AML-193 (cell line): Measurements from ENCODE around the gene HSD17B12.

Source experiments
- DNase-seq, 2 experiments: peaks; one replicate each; lab custom pipeline; 2025; lab: John Stamatoyannopoulos, UW

HSD17B12 gene

DNA sequence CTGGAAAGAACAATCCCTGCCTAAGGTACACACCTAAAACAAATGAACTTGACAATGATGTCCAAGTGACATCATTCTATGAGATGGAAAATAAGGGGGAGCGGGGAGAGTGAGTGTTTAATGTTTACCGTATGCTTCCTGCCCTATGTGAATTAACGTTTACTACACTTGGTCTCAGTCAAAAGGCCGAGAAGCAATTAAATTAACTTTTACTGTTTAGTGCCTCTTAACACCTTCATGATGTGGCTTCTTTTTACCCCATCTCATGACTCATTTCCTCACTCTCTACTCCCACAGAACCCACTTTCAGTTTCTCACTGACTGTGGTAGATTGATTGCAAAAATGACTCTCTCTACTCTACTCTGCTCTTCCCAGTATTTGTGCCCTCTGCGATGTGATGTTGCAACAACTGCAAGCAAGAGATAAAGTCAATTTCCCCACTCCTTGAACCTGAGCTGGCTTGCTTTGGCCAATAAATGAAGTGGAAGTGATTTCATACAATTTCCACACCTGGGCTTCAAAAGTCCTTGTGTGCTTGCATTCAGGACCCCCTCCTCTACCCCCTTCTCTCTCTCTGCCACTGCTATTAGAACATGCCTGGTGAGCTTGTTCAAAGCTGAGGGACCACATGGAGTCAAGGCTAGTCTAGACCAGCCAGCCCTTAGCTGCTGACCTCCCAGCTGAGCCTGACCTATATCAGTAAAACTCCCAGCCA, 188.5 kb downstream of the HSD17B12 start:
- peak; percentile 92 to 97 for DNase-seq

DNA sequence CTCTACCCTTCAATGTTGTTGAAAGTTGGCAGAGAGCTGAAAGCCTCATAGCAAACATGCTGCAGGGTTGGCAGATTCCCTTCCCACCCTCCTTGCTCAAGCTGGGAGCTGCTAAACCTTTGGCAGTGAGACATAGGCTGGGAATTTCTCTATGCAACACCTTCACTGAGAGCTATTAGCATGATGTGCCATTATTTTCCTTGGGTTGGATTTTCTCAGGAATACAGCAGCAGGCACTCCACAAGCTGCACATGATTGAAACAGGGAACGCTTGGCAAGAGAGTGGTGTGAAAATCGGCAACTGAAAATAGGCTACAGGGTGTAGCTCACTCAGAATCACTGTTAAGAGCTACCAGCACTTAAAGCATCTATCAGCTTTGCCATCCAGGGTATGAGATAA, 190.5 kb downstream of the HSD17B12 start:
- DNase-seq: no peak

DNA sequence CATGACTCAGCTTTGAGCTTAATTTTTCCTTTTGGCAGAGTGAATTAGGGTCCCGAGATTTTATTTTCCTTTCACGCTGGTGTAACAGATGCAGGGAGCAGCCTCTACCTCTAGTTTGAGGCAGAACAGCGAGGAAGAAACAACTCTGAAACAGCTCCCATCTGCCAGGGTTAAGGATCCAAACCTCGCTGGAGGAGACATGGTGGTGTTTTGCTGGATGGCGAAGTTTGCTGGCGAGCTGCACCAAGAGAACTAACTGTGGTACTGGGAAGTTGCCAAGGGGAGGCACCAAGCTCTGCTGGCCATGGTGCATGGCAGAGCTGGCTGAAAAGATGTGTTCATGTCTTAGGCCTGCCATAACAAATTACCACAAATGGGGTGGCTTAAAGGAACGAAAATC, 192.5 kb downstream of the HSD17B12 start:
- no peak for DNase-seq

DNA sequence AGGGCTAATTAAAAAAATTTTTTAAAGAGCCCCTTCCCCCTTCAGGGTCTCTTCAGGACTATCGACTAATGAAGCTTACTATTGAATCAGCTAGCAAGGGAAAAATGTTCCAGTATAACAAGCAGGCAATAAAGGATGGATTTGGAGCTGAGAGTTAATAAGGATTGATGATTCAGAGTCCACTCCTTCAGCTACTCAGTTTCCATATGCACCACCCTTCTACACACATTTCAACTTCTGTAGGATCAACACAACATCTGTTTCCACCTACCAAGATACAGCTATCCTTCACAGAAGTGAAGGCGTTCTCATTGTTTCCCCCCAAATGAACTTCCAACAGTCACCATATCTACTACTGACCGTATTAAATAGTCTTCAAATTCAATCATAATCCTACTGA, 193.5 kb downstream of the HSD17B12 start:
- DNase-seq: no peak

DNA sequence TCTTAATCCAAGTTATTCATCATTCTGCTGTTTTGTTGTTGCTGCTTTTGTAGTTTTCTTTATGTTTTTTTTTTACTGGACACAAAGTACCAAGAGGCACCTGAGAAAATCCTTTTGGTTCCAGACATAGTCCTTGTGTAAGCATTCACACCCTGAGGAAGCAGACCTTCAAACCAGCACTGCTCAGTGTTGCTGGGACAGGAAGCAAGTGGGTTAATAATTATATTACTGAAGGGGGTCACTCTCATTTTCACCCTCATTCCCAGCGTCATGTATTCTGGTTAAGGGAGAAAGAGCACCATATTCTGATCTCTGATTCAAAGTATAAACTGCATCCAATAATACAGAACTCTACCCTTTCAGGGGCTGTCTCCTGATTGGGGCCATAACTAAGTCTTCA, 194.2 kb downstream of the HSD17B12 start:
- no peak for DNase-seq

DNA sequence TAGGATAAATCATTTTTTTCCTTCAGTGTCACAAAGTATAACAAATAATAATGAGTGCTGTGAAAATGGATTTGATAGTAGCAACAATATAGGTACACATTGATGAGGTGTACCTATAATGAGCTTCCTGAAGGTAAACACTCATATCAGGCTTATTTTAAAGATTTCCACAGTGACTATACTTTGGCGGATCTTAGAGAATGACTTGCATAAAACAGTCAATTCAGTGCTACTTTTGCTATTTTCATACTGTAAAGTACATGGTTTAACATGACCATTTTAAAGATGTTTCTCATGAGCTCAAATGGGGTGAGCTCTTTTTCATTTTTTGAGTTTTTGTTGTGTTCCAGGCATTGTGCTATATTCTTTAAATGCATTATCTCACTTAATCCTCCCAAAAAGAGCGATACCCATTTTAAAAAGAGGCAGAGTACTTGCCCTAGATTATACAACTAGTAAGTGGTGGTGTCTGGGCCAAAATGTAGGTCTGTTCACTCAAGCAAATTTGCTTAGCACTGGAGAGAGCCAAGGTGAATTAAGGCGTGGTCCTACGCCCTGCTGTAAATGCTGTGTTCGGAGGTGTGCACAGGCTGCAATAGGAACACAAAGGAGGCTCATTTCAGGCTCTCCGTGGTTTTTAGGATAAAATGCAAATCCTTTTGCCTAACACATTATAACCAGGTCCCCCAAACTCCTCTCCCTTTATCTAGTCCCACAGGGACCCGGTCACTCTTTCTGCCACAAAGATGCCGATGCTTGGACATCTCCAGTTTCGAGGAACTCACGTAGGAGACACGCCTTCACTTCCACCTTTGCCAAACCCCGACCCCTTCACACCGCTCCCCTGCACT, 199.5 kb downstream of the HSD17B12 start:
- DNase-seq: no peak

DNA sequence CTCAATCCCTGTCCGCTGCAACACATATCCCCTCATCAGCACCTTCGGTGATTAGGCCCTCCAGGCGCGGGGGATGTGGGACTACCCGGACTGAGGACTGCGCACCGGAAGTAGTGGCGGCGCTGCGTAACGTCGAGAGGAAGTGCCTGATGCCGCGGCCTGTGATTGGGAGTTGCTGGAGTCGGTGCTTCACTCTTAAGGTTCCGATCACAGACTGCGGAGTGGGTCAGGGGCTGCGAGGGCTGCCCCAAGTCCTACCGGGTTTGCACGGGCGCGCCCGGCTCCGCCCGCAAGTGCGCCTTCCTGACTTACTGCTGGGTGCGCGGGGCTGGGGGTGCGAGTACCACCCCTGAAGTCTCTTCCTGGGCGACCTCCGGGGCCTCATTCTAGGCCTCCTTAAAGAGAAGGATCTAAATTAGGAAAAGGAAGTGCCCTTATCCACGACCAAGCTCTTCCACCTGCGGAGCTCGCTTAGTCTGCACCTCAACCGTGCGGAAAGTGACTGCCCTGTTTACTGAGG, 200.2 kb downstream of the HSD17B12 start, which contains the start of gene ALKBH3:
Gene ALKBH3, plus strand, starts transcription at position 192 of the 520 bp plus-strand sequence. CDS start 1,822 bp downstream, outside the sequence.
- DNase-seq: peak; percentile 52 to 57

DNA sequence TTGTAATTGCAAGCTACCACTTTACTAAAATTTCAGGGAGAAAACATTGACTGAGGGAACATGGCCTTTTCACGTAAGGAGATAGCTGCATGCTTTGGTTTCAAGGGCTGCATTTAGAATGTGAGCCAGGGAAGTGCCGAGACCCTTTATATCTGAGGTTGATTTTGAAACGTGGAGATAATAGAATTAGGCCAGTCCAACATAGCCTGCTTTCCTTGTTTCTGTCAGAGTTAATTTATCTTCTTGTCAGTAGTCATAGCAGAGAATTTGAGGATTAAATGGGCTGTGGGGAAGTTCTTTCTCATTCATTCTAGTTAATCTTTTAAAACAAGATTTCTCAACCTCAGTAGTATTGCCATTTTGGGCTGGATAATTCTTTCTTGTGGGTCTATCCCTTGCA, 212.3 kb downstream of the HSD17B12 start:
- DNase-seq: no peak

DNA sequence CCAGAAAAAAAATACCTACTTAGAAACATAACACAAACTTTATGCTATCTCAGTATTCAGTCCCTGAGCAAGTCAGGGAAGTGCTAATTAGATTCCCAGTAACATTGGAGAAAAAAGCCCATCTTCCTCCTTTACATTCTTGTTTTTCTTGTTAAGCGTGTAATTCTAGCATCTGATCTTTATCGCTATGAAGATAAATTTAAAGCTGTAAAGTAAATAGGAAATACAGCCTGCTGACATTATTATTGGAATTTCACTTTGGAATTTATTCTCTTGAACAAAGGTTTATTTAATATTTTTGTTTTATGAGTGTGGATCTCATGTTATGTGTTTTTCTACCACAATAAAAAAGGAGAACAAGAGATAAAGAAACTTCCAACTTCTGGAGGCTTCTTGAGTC, 214.0 kb downstream of the HSD17B12 start:
- DNase-seq: no peak

DNA sequence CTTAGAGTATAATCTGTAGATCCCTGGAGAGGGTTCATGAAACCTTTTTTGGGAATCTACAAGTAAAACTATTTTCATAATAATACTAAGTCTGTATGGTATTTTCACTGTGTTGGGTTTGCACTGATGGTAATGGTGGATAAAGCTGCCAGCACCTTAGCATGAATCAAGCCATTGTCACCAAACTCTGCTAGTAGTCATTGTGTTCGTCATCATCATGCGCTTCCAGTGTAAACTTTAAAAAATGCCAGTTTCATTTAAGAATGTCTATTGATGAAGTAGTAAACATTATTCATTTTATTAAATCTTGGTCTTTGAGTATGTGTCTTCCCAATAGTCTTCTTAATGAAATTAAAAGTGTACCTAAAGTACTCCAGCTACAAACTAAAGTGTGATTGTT, 215.1 kb downstream of the HSD17B12 start:
- DNase-seq: no peak

DNA sequence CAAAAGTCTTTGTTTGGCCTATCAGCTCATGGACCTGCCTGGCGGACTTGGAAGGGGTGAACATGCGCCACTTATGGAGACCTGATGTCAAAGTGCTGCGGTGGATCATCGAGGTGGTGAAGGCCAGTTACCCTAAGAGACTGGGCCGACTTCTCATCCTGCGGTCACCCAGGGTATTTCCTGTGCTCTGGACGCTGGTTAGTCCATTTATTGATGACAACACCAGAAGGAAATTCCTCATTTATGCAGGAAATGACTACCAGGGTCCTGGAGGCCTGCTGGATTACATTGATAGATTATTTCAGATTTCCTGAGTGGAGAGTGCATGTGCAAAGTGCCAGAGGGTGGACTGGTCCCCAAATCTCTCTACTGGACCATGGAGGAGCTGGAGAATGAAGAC, 218.0 kb downstream of the HSD17B12 start:
- no peak for DNase-seq

DNA sequence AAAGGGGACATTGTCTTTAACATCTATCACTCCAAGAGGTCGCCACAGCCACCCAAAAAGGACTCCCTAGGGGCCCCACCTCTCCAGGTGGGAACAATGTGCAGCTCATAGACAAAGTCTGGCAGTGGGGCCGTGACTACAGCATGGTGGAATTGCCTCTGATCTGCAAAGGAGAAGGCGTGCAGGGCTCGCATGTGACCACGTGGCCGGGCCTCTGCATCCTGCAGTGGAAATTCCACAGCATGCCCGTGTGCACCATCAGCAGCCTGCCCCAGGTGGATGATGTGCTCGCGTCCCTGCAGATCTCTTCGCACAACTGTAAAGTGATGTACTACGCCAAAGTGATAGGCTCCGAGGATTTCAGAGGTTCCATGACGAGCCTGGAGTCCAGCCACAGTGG, 218.6 kb downstream of the HSD17B12 start:
- DNase-seq: no peak

DNA sequence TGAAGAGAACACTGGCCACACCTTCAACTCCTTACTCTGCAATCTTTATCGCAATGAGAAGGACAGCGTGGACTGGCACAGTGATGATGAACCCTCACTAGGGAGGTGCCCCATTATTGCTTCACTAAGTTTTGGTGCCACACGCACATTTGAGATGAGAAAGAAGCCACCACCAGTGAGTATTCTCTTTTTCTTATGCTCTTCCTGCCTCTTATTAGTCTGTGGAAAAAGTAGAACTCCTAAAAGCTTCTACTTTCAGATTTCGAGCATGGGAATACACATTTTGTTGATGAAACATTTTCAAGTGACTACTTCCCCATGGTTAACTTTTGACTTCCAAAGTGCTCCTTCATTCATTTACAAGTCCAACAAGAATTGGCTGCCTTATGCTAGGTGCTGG, 221.0 kb downstream of the HSD17B12 start:
- DNase-seq: no peak

DNA sequence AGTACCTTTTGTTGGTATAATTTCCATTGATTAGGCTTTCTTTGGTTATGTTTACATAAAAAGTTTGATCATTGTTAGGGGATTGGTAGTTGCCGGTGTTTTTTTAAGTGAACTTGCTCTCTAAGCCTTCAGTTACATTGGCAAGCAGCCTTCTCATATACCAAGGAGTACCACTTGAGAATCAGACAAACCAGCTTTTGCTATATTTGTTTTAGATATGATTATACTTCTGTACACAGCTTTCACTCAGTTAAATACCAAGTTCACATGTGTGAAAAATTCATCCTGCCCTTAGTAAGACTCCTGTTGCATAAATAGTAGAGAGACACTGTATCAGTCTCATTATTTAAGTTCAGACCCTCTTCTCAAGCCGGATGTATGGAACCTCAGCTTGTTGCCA, 222.5 kb downstream of the HSD17B12 start:
- DNase-seq: no peak

DNA sequence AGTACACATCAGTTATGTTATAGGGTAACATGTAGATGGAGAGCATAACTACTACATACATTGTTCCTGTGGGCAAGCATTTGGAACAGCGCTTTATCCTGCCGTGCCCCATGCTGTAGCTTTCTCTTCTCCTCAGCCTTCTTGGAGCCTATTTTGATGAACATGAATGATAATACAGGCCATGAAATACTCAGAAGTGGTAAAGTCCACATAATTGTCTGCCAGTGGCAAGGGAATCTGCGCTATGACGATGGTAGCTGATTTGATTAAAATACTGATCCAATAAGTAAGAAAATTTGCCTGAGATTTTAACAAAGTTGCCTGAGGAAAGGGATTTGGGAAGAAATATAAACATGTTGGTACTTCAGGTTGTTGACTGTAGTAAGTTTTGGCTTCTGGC, 223.4 kb downstream of the HSD17B12 start:
- no peak for DNase-seq

DNA sequence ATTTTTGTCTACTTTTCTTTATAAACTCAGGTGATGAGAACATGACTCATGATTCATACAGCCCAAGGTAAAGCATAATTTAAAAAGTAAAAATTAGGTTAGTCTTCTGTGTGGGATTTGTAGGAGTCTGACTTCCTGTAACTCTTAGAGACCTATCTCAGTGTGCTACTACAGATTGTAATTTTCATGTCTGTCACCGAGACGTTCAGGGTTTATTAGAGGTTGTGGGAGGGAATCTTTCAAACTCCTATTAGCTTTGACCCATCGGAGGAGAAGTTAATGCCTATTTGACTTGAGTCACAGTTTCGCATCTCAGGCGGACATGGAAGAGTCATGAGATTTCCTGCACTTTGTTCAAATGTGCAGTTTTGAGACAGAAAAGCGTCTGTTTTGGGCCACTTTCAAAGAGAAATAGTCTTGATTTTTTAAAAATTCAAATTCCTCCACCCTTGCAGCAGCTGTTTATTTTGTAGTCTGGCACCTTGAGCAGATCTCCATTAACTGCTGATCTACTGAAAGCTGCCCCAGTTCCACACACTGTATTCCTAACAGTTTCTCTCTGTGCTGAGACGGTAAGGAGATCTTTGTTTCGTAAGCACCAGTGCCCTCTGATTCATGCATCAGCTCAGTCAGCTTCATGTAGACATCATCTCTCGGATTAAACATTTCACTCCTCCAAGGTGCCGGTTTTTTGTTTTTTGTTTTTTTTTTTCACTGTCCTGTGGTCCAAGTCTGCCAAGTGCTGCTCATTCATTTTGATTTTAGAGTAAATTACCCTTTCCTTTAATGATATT, 224.4 kb downstream of the HSD17B12 start:
- DNase-seq: no peak

DNA sequence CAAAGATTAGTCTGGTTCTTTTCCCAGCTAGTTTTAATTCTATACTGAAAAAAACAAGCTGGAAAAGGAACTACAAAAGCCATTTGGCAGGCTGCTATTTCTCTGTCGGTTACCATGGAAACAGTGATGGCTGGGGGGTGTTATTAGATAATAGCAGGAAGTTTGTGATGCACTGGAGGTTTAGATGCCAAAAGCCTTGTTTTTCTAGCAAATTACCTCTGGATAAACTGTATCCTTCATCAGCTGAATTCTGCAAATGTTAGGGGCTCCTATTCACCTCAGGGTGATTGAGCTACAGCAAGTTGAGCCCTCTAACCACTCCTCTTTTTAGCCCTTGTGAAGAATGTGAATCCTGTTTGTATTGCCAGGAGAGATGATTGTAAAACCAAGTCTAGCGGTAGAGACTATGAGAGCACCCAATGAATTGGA, 225.3 kb downstream of the HSD17B12 start:
- DNase-seq: no peak
